Panc1 (cell line): ENCODE measurements around the gene KCNAB2. TPM values are rescaled to one million over a fixed set of nuclear protein-coding genes. Genes with fewer than 3 reads are reported as not detected.

ENCODE experiments used
- ATAC-seq: fragments of 200-7000 bp; cut with Tn5 transposase; 2 replicates; pipeline ENCODE4 v1.9.1; 2020; ENCODE audit warnings: mild to moderate bottlenecking, moderate library complexity
- BruUV-seq: library from RNA; stranded (reverse); fragments of 400-500 nt; replicated peaks from 2 replicates; lab custom pipeline; 2021; lab: Mats Ljungman, UMichigan
- CTCF ChIA-PET: fragments of 300-600 bp; sonication (Branson Sonifier 250); formaldehyde crosslinking; loops from one replicate; lab custom pipeline; 2022; ENCODE audit warnings: antibody characterized with exemption; lab: Charles Lee
- POLR2A ChIA-PET: fragments of 300-600 bp; sonication (Branson Sonifier 250); formaldehyde crosslinking; loops from one replicate; lab custom pipeline; 2022; ENCODE audit warnings: antibody characterized with exemption; lab: Charles Lee
- DNase-seq: peaks from one replicate; pipeline ENCODE4 v3.0.0-alpha.2; 2010; ENCODE audit warnings: low read depth, low spot score
- H3K27ac ChIP-seq: 2 replicates; pipeline ENCODE4 v1.5.1; 2011; ENCODE audit warnings: mild to moderate bottlenecking, low read length, inconsistent platforms
- H3K27me3 ChIP-seq: fragments of 200-500 bp; sonication (Bioruptor generic); 2 replicates; pipeline ENCODE4 v1.6.0; 2014; ENCODE audit warnings: low read length, inconsistent platforms; ENCODE audit not compliant: control insufficient read depth, insufficient read depth
- H3K36me3 ChIP-seq: fragments of 200-500 bp; sonication (Bioruptor generic); 2 replicates; pipeline ENCODE4 v1.5.1; 2014; ENCODE audit warnings: inconsistent platforms, mild to moderate bottlenecking, low read length, moderate library complexity; ENCODE audit not compliant: control insufficient read depth, insufficient read depth
- H3K4me1 ChIP-seq: 2 replicates; pipeline ENCODE4 v1.5.1; 2011; ENCODE audit warnings: inconsistent platforms, mild to moderate bottlenecking, low read length, moderate library complexity; ENCODE audit not compliant: control insufficient read depth, insufficient read depth
- H3K4me3 ChIP-seq, 2 experiments: 2 replicates each; pipeline ENCODE4 v1.5.1; 2011 to 2012; ENCODE audit warnings: low read depth in 2 of 2, low read length in 2 of 2, mild to moderate bottlenecking in 2 of 2, inconsistent platforms in 1 of 2, moderate library complexity in 1 of 2
- H3K9me3 ChIP-seq: fragments of 200-500 bp; sonication (Bioruptor generic); 2 replicates; pipeline ENCODE4 v1.5.1; 2014; ENCODE audit warnings: low read depth, mild to moderate bottlenecking, inconsistent platforms, low read length, moderate library complexity; ENCODE audit not compliant: control insufficient read depth, insufficient read depth
- CTCF ChIP-seq: fragments of 450-650 bp; IDR thresholded peaks from 2 replicates; pipeline ENCODE4 v1.5.1; 2017; ENCODE audit warnings: mild to moderate bottlenecking
- POLR2AphosphoS5 ChIP-seq: IDR thresholded peaks from 2 replicates; pipeline ENCODE4 v1.6.1; 2012; ENCODE audit warnings: mild to moderate bottlenecking, low read depth, low read length, moderate library complexity
- SIN3A ChIP-seq: IDR thresholded peaks from 2 replicates; pipeline ENCODE4 v1.6.1; 2012; ENCODE audit warnings: low read depth, mild to moderate bottlenecking, low read length, moderate library complexity, borderline replicate concordance; ENCODE audit not compliant: insufficient read depth
- TCF7L2 ChIP-seq: IDR thresholded peaks from 2 replicates; pipeline ENCODE4 v1.6.1; 2011; ENCODE audit warnings: mild to moderate bottlenecking, low read depth, low read length, inconsistent platforms
- in situ Hi-C: cut with HindIII; loops from 2 replicates; pipeline ENCODE4 v1.10.0; 2016; ENCODE audit warnings: low sequenced_read_pairs, low pct_unique_long_range_greater_than_20kb
- intact Hi-C: fragments of 100-400 bp; cut with micrococcal nuclease; formaldehyde crosslinking; loops from one replicate; pipeline ENCODE4 v1.10.0; 2022; ENCODE audit not compliant: unreplicated experiment
- total RNA-seq: library from RNA; stranded (reverse); gene quantifications from one replicate; pipeline ENCODE4 v1.2.1, GENCODE V29; 2021; ENCODE audit not compliant: unreplicated experiment
- TF ChIP-seq, protein P1 (sequence below), 2 experiments: IDR thresholded peaks; 2 replicates each; pipeline ENCODE4 v1.6.1; 2011 to 2012; ENCODE audit warnings: low read depth in 2 of 2, control low read depth in 1 of 2, low read length in 1 of 2, mild to moderate bottlenecking in 1 of 2, moderate library complexity in 1 of 2; ENCODE audit not compliant: insufficient read depth in 1 of 2

KCNAB2 gene
- total RNA-seq, 1 experiment from 2014 or later = 27.6 TPM

- ChIA-PET POLR2A (no interaction called here), CTCF (no interaction called here)
- BruUV-seq = no TSS peak
- Histone ChIP-seq H3K4me1 (no peaks in the 10 kb centered on the region), H3K4me3 (no peak overlapping the region), H3K27ac (no peak overlapping the region), H3K27me3 (no peaks in the 10 kb centered on the region), H3K36me3 (no peaks in the 10 kb centered on the region; the same call in 1 of the 2 replicates), H3K9me3 (no peaks in the 10 kb centered on the region)
- TF ChIP-seq TCF7L2 (no peak), POLR2AphosphoS5 (no peak)
- ATAC-seq (no peak), DNase-seq (no peak)
- in situ Hi-C loops (no loop called here), intact Hi-C loops (no loop called here)
Measured at GRCh38 chr1:6129313-6129712, 83.6 kb downstream of the KCNAB2 start.

- no peak for ATAC-seq
- POLR2A ChIA-PET = no interaction called here
- TF ChIP-seq, protein P1, sequence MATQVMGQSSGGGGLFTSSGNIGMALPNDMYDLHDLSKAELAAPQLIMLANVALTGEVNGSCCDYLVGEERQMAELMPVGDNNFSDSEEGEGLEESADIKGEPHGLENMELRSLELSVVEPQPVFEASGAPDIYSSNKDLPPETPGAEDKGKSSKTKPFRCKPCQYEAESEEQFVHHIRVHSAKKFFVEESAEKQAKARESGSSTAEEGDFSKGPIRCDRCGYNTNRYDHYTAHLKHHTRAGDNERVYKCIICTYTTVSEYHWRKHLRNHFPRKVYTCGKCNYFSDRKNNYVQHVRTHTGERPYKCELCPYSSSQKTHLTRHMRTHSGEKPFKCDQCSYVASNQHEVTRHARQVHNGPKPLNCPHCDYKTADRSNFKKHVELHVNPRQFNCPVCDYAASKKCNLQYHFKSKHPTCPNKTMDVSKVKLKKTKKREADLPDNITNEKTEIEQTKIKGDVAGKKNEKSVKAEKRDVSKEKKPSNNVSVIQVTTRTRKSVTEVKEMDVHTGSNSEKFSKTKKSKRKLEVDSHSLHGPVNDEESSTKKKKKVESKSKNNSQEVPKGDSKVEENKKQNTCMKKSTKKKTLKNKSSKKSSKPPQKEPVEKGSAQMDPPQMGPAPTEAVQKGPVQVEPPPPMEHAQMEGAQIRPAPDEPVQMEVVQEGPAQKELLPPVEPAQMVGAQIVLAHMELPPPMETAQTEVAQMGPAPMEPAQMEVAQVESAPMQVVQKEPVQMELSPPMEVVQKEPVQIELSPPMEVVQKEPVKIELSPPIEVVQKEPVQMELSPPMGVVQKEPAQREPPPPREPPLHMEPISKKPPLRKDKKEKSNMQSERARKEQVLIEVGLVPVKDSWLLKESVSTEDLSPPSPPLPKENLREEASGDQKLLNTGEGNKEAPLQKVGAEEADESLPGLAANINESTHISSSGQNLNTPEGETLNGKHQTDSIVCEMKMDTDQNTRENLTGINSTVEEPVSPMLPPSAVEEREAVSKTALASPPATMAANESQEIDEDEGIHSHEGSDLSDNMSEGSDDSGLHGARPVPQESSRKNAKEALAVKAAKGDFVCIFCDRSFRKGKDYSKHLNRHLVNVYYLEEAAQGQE (IDR thresholded peaks at IDR 0.05; ENCODE audit: insufficient read depth in 1 of 2, low read depth in 2 of 2, low read length in 1 of 2) = no peak
- Histone ChIP-seq H3K27me3 (no peaks in the 10 kb centered on the region), H3K9me3 (no peaks in the 10 kb centered on the region), H3K36me3 (peaks cover 2% of the 10 kb centered on the region; the same call in 1 of the 2 replicates), H3K4me1 (no peaks in the 10 kb centered on the region), H3K27ac (no peak overlapping the region), H3K4me3 (no peak overlapping the region)
- in situ Hi-C loops = no loop called here
- intact Hi-C loops = no loop called here
- no TSS peak for BruUV-seq
- DNase-seq = no peak
- CTCF ChIA-PET = no interaction called here
Measured at GRCh38 chr1:6130036-6130435, 84.3 kb downstream of the KCNAB2 start.

GRCh38 chr1:6130596-6130995, 84.9 kb downstream of the KCNAB2 start:
- DNase-seq (no peak), ATAC-seq (no peak)
- H3K9me3 ChIP-seq = no peaks in the 10 kb centered on the region
- no peaks in the 10 kb centered on the region for H3K4me1 ChIP-seq
- TF ChIP-seq POLR2AphosphoS5 = no peak
- no peak for TF ChIP-seq TCF7L2
- no peak for TF ChIP-seq CTCF
- TF ChIP-seq, protein P1 (IDR thresholded peaks at IDR 0.05; ENCODE audit: insufficient read depth in 1 of 2, low read depth in 2 of 2, low read length in 1 of 2) = no peak
- TF ChIP-seq SIN3A = no peak
- H3K36me3 ChIP-seq = peaks cover 2% of the 10 kb centered on the region; the same call in 1 of the 2 replicates
- CTCF ChIA-PET = interaction anchor here (0.6 kb wide), 1 partner anchor 85 kb away, joined by 4 read pairs; no protein-coding TSS in a partner anchor
- intact Hi-C loops (no loop called here), in situ Hi-C loops (no loop called here)
- no peak overlapping the region for H3K27ac ChIP-seq
- H3K4me3 ChIP-seq = no peak overlapping the region
- POLR2A ChIA-PET = no interaction called here
- no peaks in the 10 kb centered on the region for H3K27me3 ChIP-seq
- BruUV-seq = no TSS peak
